Measurements from ENCODE around the gene SNAP25.

Gene SNAP25

DNA sequence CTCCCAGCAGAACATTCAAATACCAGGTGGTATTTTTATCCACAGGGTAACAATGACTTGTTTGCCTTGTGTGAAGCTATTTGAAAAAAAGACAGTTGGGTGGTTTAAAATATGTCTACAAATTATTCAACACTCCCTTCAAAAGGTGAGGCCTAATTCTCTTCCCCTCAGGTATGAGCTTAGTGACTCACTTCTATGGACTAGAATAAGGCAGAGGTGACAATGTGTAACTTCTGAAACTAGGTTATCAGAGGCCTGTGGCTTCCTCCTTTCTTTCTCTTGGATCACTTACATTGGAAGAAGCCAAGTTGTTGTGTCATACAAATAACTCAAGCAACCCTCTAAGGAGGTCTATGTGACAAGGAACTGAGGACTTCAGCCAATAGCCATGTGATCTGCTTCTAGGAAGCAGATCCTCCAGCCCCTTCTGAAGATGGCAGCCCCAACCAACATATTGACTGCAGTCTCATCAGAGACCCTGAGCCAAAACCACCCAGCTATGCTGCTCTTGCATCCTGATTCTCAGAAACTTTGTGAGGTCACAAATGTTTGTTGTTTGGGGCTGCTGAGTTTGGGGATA is 102.6 kb downstream of the SNAP25 start:
- Histone ChIP-seq H3K9me2 (replicated peaks; ENCODE audit: control insufficient read depth, low read length) (no peaks in the 10 kb centered on the region), H3K4me2 (ENCODE audit: low read length) (no peak overlapping the region), H3K79me2 (ENCODE audit: control insufficient read depth, low read length) (no peaks in the 10 kb centered on the region), H3K4me3 (ENCODE audit: low read length) (no peak overlapping the region), H3K27me3 (ENCODE audit: control insufficient read depth, low read length) (no peaks in the 10 kb centered on the region), H3K27ac (ENCODE audit: low read depth, low read length) (no peak overlapping the region), H3F3A (ENCODE audit: control insufficient read depth, insufficient read depth) (no peaks in the 10 kb centered on the region), H3K9me3 (ENCODE audit: control insufficient read depth, insufficient read depth, low read length) (peaks cover 10% of the 10 kb centered on the region; the same call in 1 of the 2 replicates), H4K20me1 (ENCODE audit: control insufficient read depth, insufficient read depth, low read depth, low read length) (no peaks in the 10 kb centered on the region), H3K4me1 (ENCODE audit: control insufficient read depth, low read length) (no peaks in the 10 kb centered on the region), H3K36me3 (ENCODE audit: control insufficient read depth, low read length) (no peaks in the 10 kb centered on the region)
- TF ChIP-seq, protein P1, sequence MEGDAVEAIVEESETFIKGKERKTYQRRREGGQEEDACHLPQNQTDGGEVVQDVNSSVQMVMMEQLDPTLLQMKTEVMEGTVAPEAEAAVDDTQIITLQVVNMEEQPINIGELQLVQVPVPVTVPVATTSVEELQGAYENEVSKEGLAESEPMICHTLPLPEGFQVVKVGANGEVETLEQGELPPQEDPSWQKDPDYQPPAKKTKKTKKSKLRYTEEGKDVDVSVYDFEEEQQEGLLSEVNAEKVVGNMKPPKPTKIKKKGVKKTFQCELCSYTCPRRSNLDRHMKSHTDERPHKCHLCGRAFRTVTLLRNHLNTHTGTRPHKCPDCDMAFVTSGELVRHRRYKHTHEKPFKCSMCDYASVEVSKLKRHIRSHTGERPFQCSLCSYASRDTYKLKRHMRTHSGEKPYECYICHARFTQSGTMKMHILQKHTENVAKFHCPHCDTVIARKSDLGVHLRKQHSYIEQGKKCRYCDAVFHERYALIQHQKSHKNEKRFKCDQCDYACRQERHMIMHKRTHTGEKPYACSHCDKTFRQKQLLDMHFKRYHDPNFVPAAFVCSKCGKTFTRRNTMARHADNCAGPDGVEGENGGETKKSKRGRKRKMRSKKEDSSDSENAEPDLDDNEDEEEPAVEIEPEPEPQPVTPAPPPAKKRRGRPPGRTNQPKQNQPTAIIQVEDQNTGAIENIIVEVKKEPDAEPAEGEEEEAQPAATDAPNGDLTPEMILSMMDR (IDR thresholded peaks at IDR 0.05; ENCODE audit: low read depth, low read length, poor library complexity, severe bottlenecking), result no peak
- no peak for TF ChIP-seq EZH2phosphoT487 (IDR thresholded peaks at IDR 0.05; ENCODE audit: borderline replicate concordance, low read length)

DNA sequence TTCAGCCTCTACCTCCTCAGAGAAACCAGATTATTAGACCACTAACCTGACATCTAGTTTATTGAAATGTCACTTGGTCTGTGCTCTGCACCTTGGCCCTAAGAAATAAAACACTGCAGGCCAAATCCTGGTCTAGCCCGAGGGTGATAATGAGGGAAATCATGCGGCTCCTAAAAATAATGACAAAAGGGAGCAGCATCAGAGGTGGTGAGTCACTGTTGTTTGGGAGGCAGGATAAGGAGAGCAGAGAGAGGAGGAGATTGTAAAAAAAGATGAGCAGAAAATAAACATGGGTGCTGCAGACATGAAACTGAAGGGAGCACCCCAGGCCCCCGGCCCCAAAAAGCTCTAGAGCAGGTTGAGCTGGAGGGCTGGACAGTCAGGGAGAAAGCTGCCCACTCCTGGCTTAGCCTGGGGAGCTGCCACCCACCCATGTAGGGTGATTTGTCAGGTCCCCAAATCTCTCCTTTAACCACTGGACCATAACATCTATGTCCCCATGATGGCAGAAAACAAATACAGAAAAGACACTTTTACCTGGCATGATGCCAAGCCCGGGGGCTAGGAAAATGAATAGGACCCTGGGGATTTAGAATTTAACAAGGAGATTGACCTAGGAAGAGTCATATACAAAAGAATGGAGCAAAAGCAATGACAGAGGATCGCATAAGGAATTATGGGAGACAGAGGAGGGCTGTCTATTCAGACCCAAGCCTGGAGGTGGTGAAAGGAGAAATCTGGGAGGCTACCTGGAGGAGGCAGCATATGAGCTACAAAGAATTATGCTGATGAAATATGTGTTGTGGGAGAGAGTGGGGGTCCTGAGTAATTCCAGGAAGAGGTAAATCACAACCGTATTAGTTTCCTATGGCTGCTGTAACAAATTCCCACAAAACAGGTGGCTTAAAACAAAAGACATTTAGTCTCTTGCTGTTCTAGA is 103.7 kb downstream of the SNAP25 start:
- no peaks in the 10 kb centered on the region for H3K4me1 ChIP-seq (ENCODE audit: control insufficient read depth, low read length)
- H3K4me3 ChIP-seq (ENCODE audit: low read length), result no peak overlapping the region
- no peaks in the 10 kb centered on the region for H3F3A ChIP-seq (ENCODE audit: control insufficient read depth, insufficient read depth)
- H3K9me3 ChIP-seq (ENCODE audit: control insufficient read depth, insufficient read depth, low read length), result peaks cover under 1% of the 10 kb centered on the region; the same call in 1 of the 2 replicates
- no peaks in the 10 kb centered on the region for H3K9me2 ChIP-seq (replicated peaks; ENCODE audit: control insufficient read depth, low read length)
- H3K4me2 ChIP-seq (ENCODE audit: low read length), result no peak overlapping the region
- H3K36me3 ChIP-seq (ENCODE audit: control insufficient read depth, low read length), result no peaks in the 10 kb centered on the region
- no peak overlapping the region for H3K27ac ChIP-seq (ENCODE audit: low read depth, low read length)
- TF ChIP-seq, protein P1 (IDR thresholded peaks at IDR 0.05; ENCODE audit: low read depth, low read length, poor library complexity, severe bottlenecking), result no peak
- no peak for TF ChIP-seq EZH2phosphoT487 (IDR thresholded peaks at IDR 0.05; ENCODE audit: borderline replicate concordance, low read length)
- H3K79me2 ChIP-seq (ENCODE audit: control insufficient read depth, low read length), result no peaks in the 10 kb centered on the region
- no peaks in the 10 kb centered on the region for H3K27me3 ChIP-seq (ENCODE audit: control insufficient read depth, low read length)
- no peaks in the 10 kb centered on the region for H4K20me1 ChIP-seq (ENCODE audit: control insufficient read depth, insufficient read depth, low read depth, low read length)

DNA sequence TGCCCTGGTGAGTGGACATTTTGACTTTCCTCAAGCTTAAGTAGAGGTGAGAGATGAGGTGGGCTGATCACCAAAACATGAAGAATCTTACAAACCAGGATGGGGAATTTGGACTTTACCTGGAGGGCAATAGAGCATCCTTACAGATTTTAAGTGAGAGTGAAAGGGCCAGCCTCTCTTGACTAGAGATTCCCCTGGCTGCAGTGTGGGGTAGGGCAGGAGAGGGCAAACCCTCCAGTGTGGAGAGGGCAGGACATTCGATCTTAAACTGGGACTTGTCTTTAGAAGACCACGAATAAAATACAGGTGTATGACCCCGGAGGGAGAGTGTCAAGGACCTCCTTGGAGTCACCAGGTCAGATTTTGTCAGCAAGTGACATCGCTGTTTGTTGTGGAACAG is 105.1 kb downstream of the SNAP25 start:
- Histone ChIP-seq H4K20me1 (ENCODE audit: control insufficient read depth, insufficient read depth, low read depth, low read length) (no peaks in the 10 kb centered on the region), H3K4me2 (ENCODE audit: low read length) (no peak overlapping the region), H3K79me2 (ENCODE audit: control insufficient read depth, low read length) (no peaks in the 10 kb centered on the region), H3K4me1 (ENCODE audit: control insufficient read depth, low read length) (no peaks in the 10 kb centered on the region), H3K9me2 (replicated peaks; ENCODE audit: control insufficient read depth, low read length) (no peaks in the 10 kb centered on the region), H3K9me3 (ENCODE audit: control insufficient read depth, insufficient read depth, low read length) (no peaks in the 10 kb centered on the region), H3K27me3 (ENCODE audit: control insufficient read depth, low read length) (no peaks in the 10 kb centered on the region), H3K36me3 (ENCODE audit: control insufficient read depth, low read length) (no peaks in the 10 kb centered on the region), H3K4me3 (ENCODE audit: low read length) (no peak overlapping the region), H3F3A (ENCODE audit: control insufficient read depth, insufficient read depth) (no peaks in the 10 kb centered on the region), H3K27ac (ENCODE audit: low read depth, low read length) (no peak overlapping the region)
- TF ChIP-seq EZH2phosphoT487 (IDR thresholded peaks at IDR 0.05; ENCODE audit: borderline replicate concordance, low read length), result no peak
- TF ChIP-seq, protein P1 (IDR thresholded peaks at IDR 0.05; ENCODE audit: low read depth, low read length, poor library complexity, severe bottlenecking), result no peak
